Neural cell (in vitro differentiated cells): Measurements from ENCODE around the gene ANO4. TPM values are rescaled to one million over a fixed set of nuclear protein-coding genes. Genes with fewer than 3 reads are reported as not detected.

ENCODE experiments used
- H2AFZ ChIP-seq: fragments of 200-600, 300-800 bp; sonication (generic), shearing (Covaris generic); 2 replicates; pipeline ENCODE4 v1.6.0; 2014; ENCODE audit warnings: low read depth, mild to moderate bottlenecking, antibody characterized with exemption, low read length, moderate library complexity
- H3F3A ChIP-seq: fragments of 200-600 bp; shearing (Covaris generic); 2 replicates; pipeline ENCODE4 v1.6.1; 2016; ENCODE audit warnings: mild to moderate bottlenecking, moderate library complexity, mixed read lengths, antibody characterized with exemption, low read length; ENCODE audit not compliant: insufficient read depth, poor library complexity, severe bottlenecking
- H3K27ac ChIP-seq: fragments of 200-600, 300-800 bp; sonication (generic), shearing (Covaris generic); 2 replicates; pipeline ENCODE4 v1.5.1; 2014; ENCODE audit warnings: mild to moderate bottlenecking, low read length, moderate library complexity
- H3K27me3 ChIP-seq: fragments of 300-800, 200-600 bp; sonication (generic), shearing (Covaris generic); 2 replicates; pipeline ENCODE4 v1.6.0; 2014; ENCODE audit warnings: mild to moderate bottlenecking, low read depth, low read length, moderate library complexity; ENCODE audit not compliant: insufficient read depth
- H3K36me3 ChIP-seq: fragments of 300-800, 200-600 bp; sonication (generic), shearing (Covaris generic); 2 replicates; pipeline ENCODE4 v1.5.1; 2014; ENCODE audit warnings: mild to moderate bottlenecking, antibody characterized with exemption, low read length, moderate library complexity; ENCODE audit not compliant: insufficient read depth
- H3K4me2 ChIP-seq: fragments of 300-800, 200-600 bp; sonication (generic), shearing (Covaris generic); 2 replicates; pipeline ENCODE4 v1.6.0; 2014; ENCODE audit warnings: mild to moderate bottlenecking, low read length
- H3K4me3 ChIP-seq: fragments of 300-800, 200-600 bp; sonication (generic), shearing (Covaris generic); 2 replicates; pipeline ENCODE4 v1.5.1; 2014; ENCODE audit warnings: mild to moderate bottlenecking, low read length, moderate library complexity
- H3K79me2 ChIP-seq: fragments of 200-600 bp; shearing (Covaris generic); replicated peaks from 2 replicates; pipeline ENCODE4 v1.6.0; 2014; ENCODE audit warnings: mild to moderate bottlenecking, low read length, moderate library complexity; ENCODE audit not compliant: insufficient read depth
- H3K9ac ChIP-seq: fragments of 300-800, 200-600 bp; sonication (generic), shearing (Covaris generic); 2 replicates; pipeline ENCODE4 v1.6.1; 2016; ENCODE audit warnings: mild to moderate bottlenecking, low read length, mixed read lengths
- H3K9me2 ChIP-seq: fragments of 200-600 bp; shearing (Covaris generic); 2 replicates; pipeline ENCODE4 v1.6.1; 2016; ENCODE audit warnings: mild to moderate bottlenecking, low read length, mixed read lengths; ENCODE audit not compliant: insufficient read depth
- H3K9me3 ChIP-seq: fragments of 200-600, 300-800 bp; sonication (generic), shearing (Covaris generic); 2 replicates; pipeline ENCODE4 v1.6.1; 2016; ENCODE audit warnings: mild to moderate bottlenecking, mixed run types, low read length, moderate library complexity, mixed read lengths
- H4K20me1 ChIP-seq: fragments of 200-600 bp; shearing (Covaris generic); 2 replicates; pipeline ENCODE4 v1.6.1; 2016; ENCODE audit warnings: mild to moderate bottlenecking, mixed run types; ENCODE audit not compliant: insufficient read depth
- EP300 ChIP-seq: fragments of 450-650 bp; conservative IDR thresholded peaks from 2 replicates; pipeline ENCODE4 v1.6.1; 2014; ENCODE audit warnings: antibody characterized with exemption, mild to moderate bottlenecking, moderate library complexity; ENCODE audit not compliant: poor library complexity, severe bottlenecking
- EZH2 ChIP-seq: fragments of 200-600, 300-800 bp; shearing (Covaris generic), sonication (generic); IDR thresholded peaks from 2 replicates; pipeline ENCODE4 v1.6.1; 2014; ENCODE audit warnings: antibody characterized with exemption, low read length, borderline replicate concordance, mild to moderate bottlenecking; ENCODE audit not compliant: insufficient read depth, poor library complexity, severe bottlenecking
- MXI1 ChIP-seq: fragments of 450-650 bp; conservative IDR thresholded peaks from 2 replicates; pipeline ENCODE4 v1.6.1; 2014; ENCODE audit warnings: antibody characterized with exemption, mild to moderate bottlenecking; ENCODE audit not compliant: poor library complexity, severe bottlenecking
- POLR2AphosphoS5 ChIP-seq: IDR thresholded peaks from 2 replicates; pipeline ENCODE4 v1.6.1; 2012
- RAD21 ChIP-seq: fragments of 450-650 bp; conservative IDR thresholded peaks from 2 replicates; pipeline ENCODE4 v1.6.1; 2014; ENCODE audit warnings: antibody characterized with exemption, mild to moderate bottlenecking, moderate library complexity
- SMC3 ChIP-seq: fragments of 450-650 bp; conservative IDR thresholded peaks from 2 replicates; pipeline ENCODE4 v1.6.1; 2014; ENCODE audit warnings: antibody characterized with exemption, mild to moderate bottlenecking, moderate library complexity; ENCODE audit not compliant: poor library complexity
- TAF1 ChIP-seq: IDR thresholded peaks from 2 replicates; pipeline ENCODE4 v1.6.1; 2012; ENCODE audit warnings: low read depth
- polyA plus RNA-seq: library from polyadenylated mRNA; depleted of rRNA; stranded (reverse); fragments of >200 nt; gene quantifications from 2 replicates; pipeline ENCODE4 v1.2.3, GENCODE V29; 2014
- TF ChIP-seq, protein P1 (sequence below): fragments of 450-650 bp; IDR thresholded peaks from 2 replicates; pipeline ENCODE4 v1.5.1; 2014; ENCODE audit warnings: antibody characterized with exemption, mild to moderate bottlenecking, moderate library complexity; ENCODE audit not compliant: poor library complexity, severe bottlenecking
- TF ChIP-seq, protein P2 (sequence below): IDR thresholded peaks from 2 replicates; pipeline ENCODE4 v1.6.1; 2012; ENCODE audit warnings: borderline replicate concordance

ANO4 gene
- polyA plus RNA-seq, 1 donor from 2014 or later: 11.1 TPM

DNA sequence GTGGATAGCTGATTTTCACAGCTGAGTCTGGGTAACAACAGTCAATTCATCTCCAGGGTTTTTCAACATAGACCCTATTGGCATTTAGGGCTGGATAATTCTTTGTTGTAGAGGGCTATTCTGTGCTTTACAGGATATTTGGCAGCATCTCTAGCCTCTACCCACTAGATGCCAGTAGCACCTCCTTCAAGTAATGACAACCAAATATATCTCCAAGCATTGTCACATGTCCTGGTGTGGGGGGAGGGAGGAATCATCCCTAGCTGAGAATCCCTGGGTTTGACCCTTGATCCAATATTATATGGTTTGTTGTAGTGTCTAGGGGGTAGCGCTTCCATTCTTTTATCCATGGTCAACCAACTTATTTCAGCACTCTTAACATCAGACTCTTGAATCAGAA lies 157.2 kb downstream of the ANO4 start:
- no peaks in the 10 kb centered on the region for H3F3A ChIP-seq
- TF ChIP-seq TAF1 (no peak), EZH2 (no peak), EP300 (no peak), SMC3 (no peak), MXI1 (no peak), RAD21 (no peak), POLR2AphosphoS5 (no peak)
- TF ChIP-seq, protein P1, sequence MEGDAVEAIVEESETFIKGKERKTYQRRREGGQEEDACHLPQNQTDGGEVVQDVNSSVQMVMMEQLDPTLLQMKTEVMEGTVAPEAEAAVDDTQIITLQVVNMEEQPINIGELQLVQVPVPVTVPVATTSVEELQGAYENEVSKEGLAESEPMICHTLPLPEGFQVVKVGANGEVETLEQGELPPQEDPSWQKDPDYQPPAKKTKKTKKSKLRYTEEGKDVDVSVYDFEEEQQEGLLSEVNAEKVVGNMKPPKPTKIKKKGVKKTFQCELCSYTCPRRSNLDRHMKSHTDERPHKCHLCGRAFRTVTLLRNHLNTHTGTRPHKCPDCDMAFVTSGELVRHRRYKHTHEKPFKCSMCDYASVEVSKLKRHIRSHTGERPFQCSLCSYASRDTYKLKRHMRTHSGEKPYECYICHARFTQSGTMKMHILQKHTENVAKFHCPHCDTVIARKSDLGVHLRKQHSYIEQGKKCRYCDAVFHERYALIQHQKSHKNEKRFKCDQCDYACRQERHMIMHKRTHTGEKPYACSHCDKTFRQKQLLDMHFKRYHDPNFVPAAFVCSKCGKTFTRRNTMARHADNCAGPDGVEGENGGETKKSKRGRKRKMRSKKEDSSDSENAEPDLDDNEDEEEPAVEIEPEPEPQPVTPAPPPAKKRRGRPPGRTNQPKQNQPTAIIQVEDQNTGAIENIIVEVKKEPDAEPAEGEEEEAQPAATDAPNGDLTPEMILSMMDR: no peak
- TF ChIP-seq, protein P2, sequence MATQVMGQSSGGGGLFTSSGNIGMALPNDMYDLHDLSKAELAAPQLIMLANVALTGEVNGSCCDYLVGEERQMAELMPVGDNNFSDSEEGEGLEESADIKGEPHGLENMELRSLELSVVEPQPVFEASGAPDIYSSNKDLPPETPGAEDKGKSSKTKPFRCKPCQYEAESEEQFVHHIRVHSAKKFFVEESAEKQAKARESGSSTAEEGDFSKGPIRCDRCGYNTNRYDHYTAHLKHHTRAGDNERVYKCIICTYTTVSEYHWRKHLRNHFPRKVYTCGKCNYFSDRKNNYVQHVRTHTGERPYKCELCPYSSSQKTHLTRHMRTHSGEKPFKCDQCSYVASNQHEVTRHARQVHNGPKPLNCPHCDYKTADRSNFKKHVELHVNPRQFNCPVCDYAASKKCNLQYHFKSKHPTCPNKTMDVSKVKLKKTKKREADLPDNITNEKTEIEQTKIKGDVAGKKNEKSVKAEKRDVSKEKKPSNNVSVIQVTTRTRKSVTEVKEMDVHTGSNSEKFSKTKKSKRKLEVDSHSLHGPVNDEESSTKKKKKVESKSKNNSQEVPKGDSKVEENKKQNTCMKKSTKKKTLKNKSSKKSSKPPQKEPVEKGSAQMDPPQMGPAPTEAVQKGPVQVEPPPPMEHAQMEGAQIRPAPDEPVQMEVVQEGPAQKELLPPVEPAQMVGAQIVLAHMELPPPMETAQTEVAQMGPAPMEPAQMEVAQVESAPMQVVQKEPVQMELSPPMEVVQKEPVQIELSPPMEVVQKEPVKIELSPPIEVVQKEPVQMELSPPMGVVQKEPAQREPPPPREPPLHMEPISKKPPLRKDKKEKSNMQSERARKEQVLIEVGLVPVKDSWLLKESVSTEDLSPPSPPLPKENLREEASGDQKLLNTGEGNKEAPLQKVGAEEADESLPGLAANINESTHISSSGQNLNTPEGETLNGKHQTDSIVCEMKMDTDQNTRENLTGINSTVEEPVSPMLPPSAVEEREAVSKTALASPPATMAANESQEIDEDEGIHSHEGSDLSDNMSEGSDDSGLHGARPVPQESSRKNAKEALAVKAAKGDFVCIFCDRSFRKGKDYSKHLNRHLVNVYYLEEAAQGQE: no peak
- H3K9ac ChIP-seq: no peak overlapping the region
- H3K4me3 ChIP-seq: no peak overlapping the region
- H3K4me2 ChIP-seq: no peak overlapping the region
- no peaks in the 10 kb centered on the region for H4K20me1 ChIP-seq
- no peaks in the 10 kb centered on the region for H3K9me3 ChIP-seq
- H3K9me2 ChIP-seq: no peaks in the 10 kb centered on the region
- no peaks in the 10 kb centered on the region for H3K79me2 ChIP-seq
- H3K27me3 ChIP-seq: no peaks in the 10 kb centered on the region
- no peaks in the 10 kb centered on the region for H3K36me3 ChIP-seq
- H2AFZ ChIP-seq: no peak overlapping the region
- no peak overlapping the region for H3K27ac ChIP-seq

DNA sequence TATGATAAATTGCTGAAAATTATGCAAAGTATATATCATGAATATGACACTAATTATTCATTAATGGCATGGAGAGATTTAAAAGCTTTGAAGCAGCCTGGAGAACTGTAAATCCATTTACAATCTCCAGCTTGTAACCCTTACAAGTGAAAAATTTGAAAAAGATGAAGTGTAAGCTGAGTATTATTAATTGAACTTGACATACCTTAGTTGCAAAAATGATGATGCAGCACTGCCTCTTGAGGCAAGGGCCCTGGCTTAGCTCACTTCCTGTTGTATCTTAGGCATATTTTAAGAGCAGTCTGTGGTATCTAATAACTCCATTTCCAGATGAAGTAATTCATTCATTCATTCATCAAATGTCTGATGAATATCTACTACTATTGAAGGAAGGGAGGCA lies 158.6 kb downstream of the ANO4 start:
- TF ChIP-seq SMC3 (no peak), MXI1 (no peak), EZH2 (no peak), RAD21 (no peak), TAF1 (no peak), EP300 (no peak), POLR2AphosphoS5 (no peak)
- TF ChIP-seq, protein P2: no peak
- TF ChIP-seq, protein P1: no peak
- no peak overlapping the region for H2AFZ ChIP-seq
- H3K27me3 ChIP-seq: no peaks in the 10 kb centered on the region
- no peaks in the 10 kb centered on the region for H3K36me3 ChIP-seq
- no peaks in the 10 kb centered on the region for H3F3A ChIP-seq
- H3K27ac ChIP-seq: no peak overlapping the region
- H3K9me2 ChIP-seq: no peaks in the 10 kb centered on the region
- no peaks in the 10 kb centered on the region for H3K79me2 ChIP-seq
- no peak overlapping the region for H3K4me3 ChIP-seq
- H3K9me3 ChIP-seq: no peaks in the 10 kb centered on the region
- no peak overlapping the region for H3K4me2 ChIP-seq
- no peaks in the 10 kb centered on the region for H4K20me1 ChIP-seq
- no peak overlapping the region for H3K9ac ChIP-seq
